Activated CD4-positive, alpha-beta T cell treated with anti-CD3 and anti-CD28 coated beads, Interleukin-2, amount 10 ng/mL, durations not matched to agents 7 days and 5 days (primary cell): ENCODE results near the gene PTDSS2. TPM values are rescaled to one million over a fixed set of nuclear protein-coding genes. Genes with fewer than 3 reads are reported as not detected.
"Not testable (repeated sequence)": the region's sequence is repeated elsewhere in the genome, so short reads cannot be mapped to it uniquely, and the experiment has no call there.

Experiments
- CTCF ChIA-PET: fragments of 350-600 bp; sonication (Branson Sonifier 250); formaldehyde crosslinking; loops from one replicate; lab custom pipeline; 2021; ENCODE audit warnings: antibody characterized with exemption; lab: Charles Lee
- POLR2A ChIA-PET: fragments of 350-600 bp; sonication (Branson Sonifier 250); formaldehyde crosslinking; loops from one replicate; lab custom pipeline; 2021; ENCODE audit warnings: antibody characterized with exemption; lab: Charles Lee
- DNase-seq: peaks from one replicate; pipeline ENCODE4 v3.0.0-alpha.2; 2020
- H3K27ac Mint-ChIP-seq: one replicate; pipeline ENCODE4 v1.8.0; 2021; ENCODE audit warnings: mild to moderate bottlenecking, moderate library complexity, mixed read lengths
- H3K27me3 Mint-ChIP-seq: one replicate; pipeline ENCODE4 v1.8.0; 2021; ENCODE audit warnings: mixed read lengths
- H3K36me3 Mint-ChIP-seq: one replicate; pipeline ENCODE4 v1.8.0; 2021; ENCODE audit warnings: low read depth, mixed read lengths
- H3K4me1 Mint-ChIP-seq: one replicate; pipeline ENCODE4 v1.8.0; 2021; ENCODE audit warnings: mixed read lengths
- H3K4me3 Mint-ChIP-seq: one replicate; pipeline ENCODE4 v1.8.0; 2021; ENCODE audit warnings: mild to moderate bottlenecking, moderate library complexity, mixed read lengths
- H3K9me3 Mint-ChIP-seq: one replicate; pipeline ENCODE4 v1.8.0; 2021; ENCODE audit warnings: mixed read lengths
- total RNA-seq, 2 experiments: library from RNA; stranded (reverse); gene quantifications; one replicate each; pipeline ENCODE4 v1.2.3, GENCODE V29; 2021

The PTDSS2 gene
- total RNA-seq, 2 experiments from 2014 or later: 22.7 to 25.2 TPM

DNA sequence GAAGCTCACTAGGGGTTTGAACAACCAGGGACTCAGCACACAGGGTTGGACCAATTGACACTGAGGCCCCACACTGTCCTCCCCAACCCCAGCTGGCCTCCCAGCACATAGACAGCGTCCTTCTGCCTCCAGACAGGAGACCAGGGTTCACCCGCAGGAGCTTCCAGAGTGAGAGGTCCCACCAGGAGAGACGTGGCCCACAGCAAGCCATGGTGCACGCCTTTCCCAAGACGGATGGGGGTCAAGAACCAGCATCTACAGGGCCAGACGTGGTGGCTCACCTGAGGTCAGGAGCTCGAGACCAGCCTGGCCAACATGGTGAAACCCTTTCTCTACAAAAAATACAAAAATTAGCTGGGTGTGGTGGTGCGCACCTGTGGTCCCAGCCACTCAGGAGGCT, 23.2 kb upstream of the PTDSS2 start:
- Mint-ChIP-seq H3K27me3 (no peaks in the 10 kb centered on the region), H3K9me3 (no peaks in the 10 kb centered on the region)
- POLR2A ChIA-PET: no interaction called here

DNA sequence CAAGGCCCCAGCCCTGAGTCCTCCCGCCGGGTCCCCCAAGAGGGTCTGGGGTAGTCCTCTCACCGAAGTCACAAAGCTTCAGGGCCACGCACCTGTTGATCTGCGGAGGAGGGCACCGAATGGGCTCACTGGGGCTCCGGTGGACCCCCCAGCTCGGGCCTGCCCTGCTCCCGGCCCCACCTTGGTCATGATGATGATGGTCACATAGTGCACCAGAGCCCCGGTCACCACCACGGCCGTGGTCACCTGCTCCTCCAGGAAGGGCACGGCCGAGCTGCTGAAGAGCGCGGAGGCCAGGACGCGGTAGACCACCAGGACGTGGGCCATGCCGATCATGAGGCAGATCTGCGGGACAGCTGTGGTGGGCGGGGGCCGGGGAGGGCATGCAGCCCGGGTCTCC, 21.8 kb upstream of the PTDSS2 start:
- Mint-ChIP-seq H3K4me3 (no peak overlapping the region), H3K27ac (no peak overlapping the region), H3K4me1 (no peaks in the 10 kb centered on the region), H3K27me3 (no peaks in the 10 kb centered on the region), H3K9me3 (no peaks in the 10 kb centered on the region), H3K36me3 (peaks cover 20% of the 10 kb centered on the region)
- no peak for DNase-seq
- POLR2A ChIA-PET: no interaction called here
- CTCF ChIA-PET: interaction anchor here (1.0 kb wide), 1 partner anchor 12 kb away, joined by 3 read pairs; no protein-coding TSS in a partner anchor

More for the DNA sequence above, 23.2 kb upstream of the PTDSS2 start:
- Mint-ChIP-seq H3K4me3 (no peak overlapping the region), H3K36me3 (peaks cover 17% of the 10 kb centered on the region), H3K27ac (no peak overlapping the region), H3K4me1 (no peaks in the 10 kb centered on the region)
- CTCF ChIA-PET: interaction anchor here (1.6 kb wide), 2 partner anchors 11 to 18 kb away, joined by 4 to 5 read pairs; no protein-coding TSS in a partner anchor
- no peak for DNase-seq

DNA sequence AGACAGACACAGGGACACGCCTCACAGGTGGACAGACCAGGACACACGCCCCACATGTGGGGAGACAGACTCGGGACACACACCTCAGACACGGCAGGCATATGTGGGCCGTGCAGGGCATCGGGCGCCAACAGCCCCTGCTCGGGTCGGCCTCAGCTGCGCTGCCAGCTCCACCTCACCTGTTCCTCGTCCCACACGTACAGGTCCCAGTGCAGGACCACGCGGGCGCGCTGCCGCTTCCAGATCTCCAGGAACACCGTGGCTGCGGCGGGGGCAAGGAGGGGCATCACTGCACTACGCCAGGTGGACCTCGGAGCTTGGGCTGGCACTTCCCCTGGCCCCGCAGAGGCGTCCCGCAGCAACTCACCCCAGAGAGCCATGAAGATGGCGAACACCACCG, 20.7 kb upstream of the PTDSS2 start:
- Mint-ChIP-seq H3K4me1 (no peaks in the 10 kb centered on the region), H3K9me3 (no peaks in the 10 kb centered on the region), H3K4me3 (no peak overlapping the region), H3K36me3 (peaks cover 18% of the 10 kb centered on the region), H3K27me3 (no peaks in the 10 kb centered on the region), H3K27ac (no peak overlapping the region)
- ChIA-PET CTCF (no interaction called here), POLR2A (no interaction called here)
- no peak for DNase-seq

DNA sequence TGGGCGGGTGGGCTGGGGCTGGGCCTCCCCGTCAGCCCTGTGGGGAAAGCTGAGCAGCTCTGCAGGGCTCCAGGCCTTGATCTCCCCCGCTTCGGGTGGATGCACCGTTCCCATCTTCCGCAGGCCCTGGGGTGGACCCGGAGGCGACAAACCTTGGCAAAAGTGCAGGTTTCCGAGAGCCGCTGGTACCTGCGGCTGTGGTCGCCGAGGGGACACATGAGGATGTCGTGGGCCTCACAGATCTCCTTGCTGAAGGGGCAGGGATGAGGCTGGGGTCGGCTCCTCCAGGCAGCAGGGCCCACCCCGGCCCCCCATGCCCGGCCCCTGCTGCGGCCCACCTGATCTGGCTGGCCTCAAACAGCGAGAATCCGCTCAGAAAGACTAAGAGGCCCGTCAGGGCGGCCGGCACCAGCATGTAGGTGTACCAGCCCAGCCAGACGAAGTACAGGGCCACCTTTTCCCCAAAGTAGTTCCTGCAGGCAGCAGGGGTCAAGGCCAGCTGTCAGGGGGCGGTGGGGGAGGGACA, 20.1 kb upstream of the PTDSS2 start:
- DNase-seq: no peak
- Mint-ChIP-seq H3K27me3 (no peaks in the 10 kb centered on the region), H3K4me3 (no peak overlapping the region), H3K27ac (no peak overlapping the region), H3K36me3 (peaks cover 14% of the 10 kb centered on the region), H3K9me3 (no peaks in the 10 kb centered on the region), H3K4me1 (peaks cover 2% of the 10 kb centered on the region)
- ChIA-PET CTCF (no interaction called here), POLR2A (no interaction called here)

DNA sequence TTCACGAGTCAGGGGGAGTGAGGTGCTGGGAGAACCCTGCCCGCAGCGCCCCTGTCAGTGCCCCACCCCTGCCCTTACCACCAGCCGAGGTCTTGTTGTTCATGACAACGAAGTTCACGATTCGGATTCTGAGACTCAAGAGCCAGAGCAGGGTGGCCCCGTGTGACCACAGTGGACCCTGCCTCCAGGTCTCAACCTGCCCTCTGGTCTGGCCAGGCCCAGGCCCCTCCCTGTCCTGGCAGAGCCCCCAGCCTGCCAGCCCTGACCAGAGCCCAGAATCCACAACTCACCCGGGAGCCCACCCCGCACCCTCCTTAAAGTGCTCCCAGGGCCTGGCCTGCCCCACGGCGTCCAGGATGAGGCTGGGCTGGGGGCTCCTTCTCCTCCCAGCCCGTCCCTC, 18.2 kb upstream of the PTDSS2 start:
- CTCF ChIA-PET: no interaction called here
- no peak for DNase-seq
- Mint-ChIP-seq H3K27me3 (no peaks in the 10 kb centered on the region), H3K4me3 (no peak overlapping the region), H3K4me1 (peaks cover 5% of the 10 kb centered on the region), H3K36me3 (peaks cover 6% of the 10 kb centered on the region), H3K27ac (no peak overlapping the region), H3K9me3 (no peaks in the 10 kb centered on the region)
- POLR2A ChIA-PET: no interaction called here

DNA sequence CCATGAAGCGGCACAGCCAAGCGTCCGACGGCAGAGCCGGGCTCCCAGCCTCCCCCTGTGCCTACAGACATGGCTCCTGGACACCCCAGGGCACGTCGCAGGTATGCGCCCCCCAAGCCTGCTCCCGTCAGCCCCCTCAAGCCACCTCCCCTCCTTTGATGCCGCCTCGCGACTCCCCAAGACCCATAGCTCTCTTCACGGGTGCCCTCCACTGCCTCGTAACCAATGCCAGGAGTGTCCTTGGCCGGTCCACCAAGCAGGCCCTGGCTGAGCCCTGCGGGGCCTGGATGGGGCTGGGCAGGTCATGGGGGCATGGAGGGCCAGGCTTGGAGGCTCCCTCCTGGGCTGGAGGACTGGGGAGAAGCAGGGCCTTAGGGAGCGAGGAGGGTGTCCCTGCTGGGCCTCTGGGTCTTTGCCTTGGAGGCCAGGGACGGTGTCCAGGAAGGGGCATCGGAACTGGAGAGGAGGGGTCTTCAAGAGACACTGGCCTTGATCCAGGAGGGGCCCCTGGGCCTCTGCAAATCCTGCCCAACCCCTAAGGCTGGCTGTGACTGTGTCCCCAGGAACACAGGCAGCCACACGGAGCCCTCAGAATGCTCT, 17.5 kb upstream of the PTDSS2 start:
- no peaks in the 10 kb centered on the region for H3K9me3 Mint-ChIP-seq
- ChIA-PET POLR2A (no interaction called here), CTCF (no interaction called here)
- DNase-seq: no peak
- H3K4me1 Mint-ChIP-seq: peaks cover 11% of the 10 kb centered on the region
- no peak overlapping the region for H3K27ac Mint-ChIP-seq
- no peaks in the 10 kb centered on the region for H3K27me3 Mint-ChIP-seq
- H3K36me3 Mint-ChIP-seq: peaks cover 4% of the 10 kb centered on the region
- H3K4me3 Mint-ChIP-seq: no peak overlapping the region

DNA sequence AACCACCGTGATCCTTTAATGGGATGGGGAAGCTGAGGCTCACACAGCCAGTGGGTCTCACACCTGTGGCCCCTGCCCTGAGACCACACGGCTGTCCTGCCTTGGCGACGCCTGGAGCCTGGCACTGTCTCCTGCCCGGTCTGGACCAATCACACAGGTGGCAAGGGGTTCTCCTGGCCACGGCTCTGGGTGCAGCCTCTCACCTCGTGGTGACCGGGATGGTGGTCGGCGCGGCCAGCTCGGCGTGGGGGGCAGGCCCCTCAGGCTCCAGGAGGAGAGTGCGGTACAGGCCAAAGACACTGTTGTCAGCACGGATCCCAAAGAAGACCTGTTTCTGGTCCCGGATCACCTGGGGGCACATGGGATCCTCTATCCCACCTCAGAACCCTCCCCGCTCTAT, 17.0 kb upstream of the PTDSS2 start:
- no peak for DNase-seq
- no peaks in the 10 kb centered on the region for H3K27me3 Mint-ChIP-seq
- peaks cover 14% of the 10 kb centered on the region for H3K4me1 Mint-ChIP-seq
- H3K36me3 Mint-ChIP-seq: peaks cover 4% of the 10 kb centered on the region
- CTCF ChIA-PET: no interaction called here
- no peak overlapping the region for H3K4me3 Mint-ChIP-seq
- POLR2A ChIA-PET: interaction anchor here (0.6 kb wide), 1 partner anchor 30 kb away, joined by 3 read pairs; no protein-coding TSS in a partner anchor
- no peak overlapping the region for H3K27ac Mint-ChIP-seq
- H3K9me3 Mint-ChIP-seq: no peaks in the 10 kb centered on the region

DNA sequence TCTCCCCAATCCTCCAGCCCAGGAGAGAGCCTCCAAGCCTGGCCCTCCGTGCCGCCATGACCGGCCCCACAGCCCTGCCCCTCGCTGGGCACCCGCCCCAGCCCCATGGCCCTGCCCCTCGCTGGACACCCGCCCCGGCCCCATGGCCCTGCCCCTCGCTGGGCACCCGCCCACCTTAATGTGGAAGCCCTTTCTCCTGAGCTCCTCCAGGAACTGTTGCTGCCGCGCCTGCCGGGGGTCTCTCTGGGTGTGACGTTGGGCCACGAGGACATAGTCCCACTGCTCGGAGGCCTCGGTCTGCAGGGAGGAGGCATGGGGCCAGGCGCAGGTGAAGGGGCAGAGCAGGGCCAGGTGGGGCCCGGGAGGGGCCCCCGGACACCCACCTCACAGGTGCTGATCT, 16.4 kb upstream of the PTDSS2 start:
- Mint-ChIP-seq H3K4me3 (no peak overlapping the region), H3K4me1 (peaks cover 17% of the 10 kb centered on the region), H3K27ac (no peak overlapping the region), H3K27me3 (no peaks in the 10 kb centered on the region), H3K9me3 (no peaks in the 10 kb centered on the region), H3K36me3 (peaks cover 4% of the 10 kb centered on the region)
- POLR2A ChIA-PET: interaction anchor here (0.6 kb wide), 1 partner anchor 30 kb away, joined by 3 read pairs; no protein-coding TSS in a partner anchor
- CTCF ChIA-PET: no interaction called here
- no peak for DNase-seq

DNA sequence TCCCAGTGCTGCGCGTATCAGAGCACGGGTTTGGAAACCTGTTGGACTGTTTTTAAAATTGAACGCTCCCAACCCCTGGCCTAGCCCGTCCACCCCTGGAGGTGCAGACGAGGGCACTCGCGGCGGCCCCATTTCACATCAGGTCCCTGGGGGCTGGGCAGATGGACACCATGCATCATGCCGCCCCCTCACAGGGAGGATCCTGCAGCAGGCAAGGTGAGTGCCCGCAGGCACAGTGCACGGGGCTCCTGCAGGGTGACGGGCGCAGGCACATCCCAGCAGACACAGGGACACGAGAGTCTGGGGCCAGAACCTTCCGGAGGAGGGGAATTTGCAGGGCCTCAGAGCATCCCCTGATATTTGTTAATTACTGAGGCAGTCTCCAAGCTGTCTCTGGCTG, 15.6 kb upstream of the PTDSS2 start:
- POLR2A ChIA-PET: no interaction called here
- H3K27ac Mint-ChIP-seq: no peak overlapping the region

DNA sequence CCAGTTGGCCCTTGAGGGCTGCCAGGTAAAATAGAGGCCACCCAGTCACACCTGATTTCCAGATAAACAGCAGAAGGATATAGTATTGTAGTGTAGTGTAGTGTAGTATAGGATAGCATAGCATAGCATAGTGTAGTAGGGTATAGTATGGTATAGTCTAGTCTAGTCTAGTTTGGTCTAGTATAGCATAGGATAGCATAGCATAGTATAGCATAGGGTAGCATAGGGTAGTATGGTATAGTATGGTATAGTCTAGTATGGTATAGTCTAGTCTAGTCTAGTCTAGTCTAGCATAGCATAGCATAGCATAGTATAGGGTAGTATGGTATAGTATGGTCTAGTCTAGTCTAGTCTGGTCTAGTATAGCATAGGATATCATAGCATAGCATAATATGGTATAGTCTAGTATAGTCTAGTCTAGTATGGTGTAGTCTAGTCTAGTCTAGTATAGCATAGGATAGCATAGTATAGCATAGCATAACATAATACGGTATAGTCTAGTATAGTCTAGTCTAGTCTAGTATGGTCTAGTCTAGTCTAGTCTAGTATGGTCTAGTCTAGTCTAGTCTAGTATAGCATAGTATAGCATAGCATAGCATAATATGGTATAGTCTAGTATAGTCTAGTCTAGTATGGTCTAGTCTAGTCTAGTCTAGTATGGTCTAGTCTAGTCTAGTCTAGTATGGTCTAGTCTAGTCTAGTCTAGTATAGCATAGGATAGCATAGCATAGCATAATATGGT, 14.9 kb upstream of the PTDSS2 start:
- CTCF ChIA-PET, H3K4me3 Mint-ChIP-seq, H3K36me3 Mint-ChIP-seq, POLR2A ChIA-PET, H3K9me3 Mint-ChIP-seq, H3K27ac Mint-ChIP-seq, DNase-seq, H3K27me3 Mint-ChIP-seq: not testable (repeated sequence)
- H3K4me1 Mint-ChIP-seq: peaks cover 29% of the 10 kb centered on the region

More for the DNA sequence above, 15.6 kb upstream of the PTDSS2 start:
- H3K4me1 Mint-ChIP-seq: peaks cover 22% of the 10 kb centered on the region
- CTCF ChIA-PET: no interaction called here
- H3K36me3 Mint-ChIP-seq: peaks cover 4% of the 10 kb centered on the region
- DNase-seq: no peak
- H3K9me3 Mint-ChIP-seq: no peaks in the 10 kb centered on the region
- no peaks in the 10 kb centered on the region for H3K27me3 Mint-ChIP-seq
- H3K4me3 Mint-ChIP-seq: no peak overlapping the region

DNA sequence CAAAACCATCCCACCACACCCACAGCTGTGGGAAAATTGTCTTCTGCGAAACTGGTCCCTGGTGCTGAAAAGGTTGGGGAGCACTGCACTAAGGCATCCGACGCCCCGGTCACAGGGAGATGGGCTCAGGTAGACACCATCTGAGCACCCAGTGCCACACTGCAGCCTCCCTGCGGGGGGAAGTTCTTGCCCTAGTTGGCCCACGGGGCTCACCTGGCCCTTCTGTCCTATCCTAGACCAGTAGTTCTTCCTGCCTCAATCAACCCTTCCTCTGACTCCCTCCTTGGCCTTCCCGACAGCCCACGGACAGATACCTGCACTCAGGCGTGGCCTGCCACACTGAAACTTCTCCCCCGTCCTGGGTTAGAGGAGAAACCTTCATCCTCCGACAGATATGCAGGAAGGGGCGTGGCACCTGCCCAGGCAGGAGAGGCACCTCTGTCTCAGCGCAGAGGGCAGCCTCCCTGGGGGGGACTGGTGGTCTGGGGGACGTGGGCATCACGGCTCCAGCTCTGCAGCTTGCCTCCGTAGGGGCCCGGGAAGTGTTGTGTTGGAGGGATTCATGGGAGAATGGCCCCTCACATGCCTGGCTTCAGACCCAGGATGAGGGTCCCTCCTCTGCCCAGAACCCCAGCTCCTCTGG, 12.7 kb upstream of the PTDSS2 start:
- H3K4me1 Mint-ChIP-seq: peaks cover 41% of the 10 kb centered on the region
- DNase-seq: no peak
- no peak overlapping the region for H3K4me3 Mint-ChIP-seq
- no peaks in the 10 kb centered on the region for H3K27me3 Mint-ChIP-seq
- peaks cover 2% of the 10 kb centered on the region for H3K36me3 Mint-ChIP-seq
- no peaks in the 10 kb centered on the region for H3K9me3 Mint-ChIP-seq
- POLR2A ChIA-PET: no interaction called here
- CTCF ChIA-PET: interaction anchor here (0.7 to 1.3 kb wide), 2 partner anchors 22 to 41 kb away, joined by 3 read pairs; partner anchors contain the start of gene SIGIRR
- no peak overlapping the region for H3K27ac Mint-ChIP-seq

DNA sequence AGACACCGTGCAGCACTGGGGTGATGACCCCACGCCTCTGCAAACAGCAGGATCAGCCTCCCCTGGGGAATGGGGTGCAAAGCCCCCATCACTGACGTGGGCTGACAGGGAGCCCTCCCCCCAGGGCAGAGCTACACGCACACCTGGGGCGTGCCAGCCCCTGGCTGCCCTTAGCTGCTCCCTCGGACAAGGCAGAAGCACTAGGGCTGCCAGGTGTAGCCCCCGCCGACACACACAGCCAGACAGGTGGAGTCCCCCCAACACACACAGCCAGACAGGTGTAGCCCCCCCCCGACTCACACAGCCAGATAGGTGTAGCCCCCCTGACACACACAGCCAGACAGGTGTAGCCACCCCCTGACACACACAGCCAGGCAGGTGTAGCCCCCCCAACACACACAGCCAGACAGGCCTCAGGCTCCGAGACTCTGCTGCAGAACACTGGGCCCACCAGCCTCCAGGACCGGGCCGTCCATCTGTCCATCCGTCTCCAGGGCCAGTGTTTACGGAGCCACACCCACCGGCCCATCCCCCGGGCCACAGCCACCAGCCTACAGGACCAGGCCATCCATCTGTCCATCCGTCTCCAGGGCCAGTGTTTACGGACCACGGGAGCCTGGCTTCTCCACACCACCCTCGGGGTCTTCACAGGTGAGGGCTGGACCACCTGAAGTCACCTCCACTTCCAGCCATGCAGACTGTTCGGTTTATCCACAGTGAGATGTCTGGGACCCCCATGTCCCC, 11.8 kb upstream of the PTDSS2 start:
- CTCF ChIA-PET: interaction anchor here (0.6 to 2.8 kb wide), 4 partner anchors 23 to 80 kb away, joined by 3 to 15 read pairs (median 3); partner anchors contain the start of gene SIGIRR
- POLR2A ChIA-PET: no interaction called here
- Mint-ChIP-seq H3K27ac (no peak overlapping the region), H3K27me3 (no peaks in the 10 kb centered on the region), H3K36me3 (no peaks in the 10 kb centered on the region), H3K9me3 (no peaks in the 10 kb centered on the region), H3K4me3 (no peak overlapping the region), H3K4me1 (peaks cover 41% of the 10 kb centered on the region)
- DNase-seq: no peak
